ENCODE measurements around the gene HBD. TPM values are rescaled to one million over a fixed set of nuclear protein-coding genes. Genes with fewer than 3 reads are reported as not detected.

Gene HBD
- polyA plus RNA-seq, 1 of the 3 experiments (the other 2 are of a cell fraction): not detected

- ChIA-PET POLR2A (no interaction called here), CTCF (no interaction called here)
- H3K4me2 ChIP-seq: no peak overlapping the region
- no peak for TF ChIP-seq CHD2 (IDR thresholded peaks at IDR 0.05; ENCODE audit: low read length, partially characterized antibody)
- TF ChIP-seq JUND (IDR thresholded peaks at IDR 0.05): no peak
- TF ChIP-seq SIN3A (IDR thresholded peaks at IDR 0.05; ENCODE audit: borderline replicate concordance, low read depth, low read length): no peak
- no peak for TF ChIP-seq TCF12 (IDR thresholded peaks at IDR 0.05)
- no peak for TF ChIP-seq FOXM1 (IDR thresholded peaks at IDR 0.05; ENCODE audit: low read depth)
- no peak for TF ChIP-seq FOSL2 (IDR thresholded peaks at IDR 0.05; ENCODE audit: borderline replicate concordance, low read depth)
- TF ChIP-seq, protein P1, sequence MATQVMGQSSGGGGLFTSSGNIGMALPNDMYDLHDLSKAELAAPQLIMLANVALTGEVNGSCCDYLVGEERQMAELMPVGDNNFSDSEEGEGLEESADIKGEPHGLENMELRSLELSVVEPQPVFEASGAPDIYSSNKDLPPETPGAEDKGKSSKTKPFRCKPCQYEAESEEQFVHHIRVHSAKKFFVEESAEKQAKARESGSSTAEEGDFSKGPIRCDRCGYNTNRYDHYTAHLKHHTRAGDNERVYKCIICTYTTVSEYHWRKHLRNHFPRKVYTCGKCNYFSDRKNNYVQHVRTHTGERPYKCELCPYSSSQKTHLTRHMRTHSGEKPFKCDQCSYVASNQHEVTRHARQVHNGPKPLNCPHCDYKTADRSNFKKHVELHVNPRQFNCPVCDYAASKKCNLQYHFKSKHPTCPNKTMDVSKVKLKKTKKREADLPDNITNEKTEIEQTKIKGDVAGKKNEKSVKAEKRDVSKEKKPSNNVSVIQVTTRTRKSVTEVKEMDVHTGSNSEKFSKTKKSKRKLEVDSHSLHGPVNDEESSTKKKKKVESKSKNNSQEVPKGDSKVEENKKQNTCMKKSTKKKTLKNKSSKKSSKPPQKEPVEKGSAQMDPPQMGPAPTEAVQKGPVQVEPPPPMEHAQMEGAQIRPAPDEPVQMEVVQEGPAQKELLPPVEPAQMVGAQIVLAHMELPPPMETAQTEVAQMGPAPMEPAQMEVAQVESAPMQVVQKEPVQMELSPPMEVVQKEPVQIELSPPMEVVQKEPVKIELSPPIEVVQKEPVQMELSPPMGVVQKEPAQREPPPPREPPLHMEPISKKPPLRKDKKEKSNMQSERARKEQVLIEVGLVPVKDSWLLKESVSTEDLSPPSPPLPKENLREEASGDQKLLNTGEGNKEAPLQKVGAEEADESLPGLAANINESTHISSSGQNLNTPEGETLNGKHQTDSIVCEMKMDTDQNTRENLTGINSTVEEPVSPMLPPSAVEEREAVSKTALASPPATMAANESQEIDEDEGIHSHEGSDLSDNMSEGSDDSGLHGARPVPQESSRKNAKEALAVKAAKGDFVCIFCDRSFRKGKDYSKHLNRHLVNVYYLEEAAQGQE (IDR thresholded peaks at IDR 0.05; ENCODE audit: low read depth, low read length): no peak
- no peak for TF ChIP-seq GATA2 (CRISPR knock-in tag; IDR thresholded peaks at IDR 0.05)
- no peak for TF ChIP-seq MEF2A (IDR thresholded peaks at IDR 0.05; ENCODE audit: borderline replicate concordance, low read depth)
- TF ChIP-seq, protein P2, sequence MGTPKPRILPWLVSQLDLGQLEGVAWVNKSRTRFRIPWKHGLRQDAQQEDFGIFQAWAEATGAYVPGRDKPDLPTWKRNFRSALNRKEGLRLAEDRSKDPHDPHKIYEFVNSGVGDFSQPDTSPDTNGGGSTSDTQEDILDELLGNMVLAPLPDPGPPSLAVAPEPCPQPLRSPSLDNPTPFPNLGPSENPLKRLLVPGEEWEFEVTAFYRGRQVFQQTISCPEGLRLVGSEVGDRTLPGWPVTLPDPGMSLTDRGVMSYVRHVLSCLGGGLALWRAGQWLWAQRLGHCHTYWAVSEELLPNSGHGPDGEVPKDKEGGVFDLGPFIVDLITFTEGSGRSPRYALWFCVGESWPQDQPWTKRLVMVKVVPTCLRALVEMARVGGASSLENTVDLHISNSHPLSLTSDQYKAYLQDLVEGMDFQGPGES (IDR thresholded peaks at IDR 0.05; ENCODE audit: low read depth, low read length): no peak
- TF ChIP-seq TEAD4 (IDR thresholded peaks at IDR 0.05; ENCODE audit: borderline replicate concordance, insufficient read depth): no peak
- no peak for TF ChIP-seq CTCF (IDR thresholded peaks at IDR 0.05)
- no peak for TF ChIP-seq ZBTB33 (IDR thresholded peaks at IDR 0.05; ENCODE audit: borderline replicate concordance, low read depth)
- no peak for TF ChIP-seq EP300 (IDR thresholded peaks at IDR 0.05; ENCODE audit: borderline replicate concordance in 1 of 2, low read depth in 1 of 2, low read length in 1 of 2)
- no peak for TF ChIP-seq RAD21 (IDR thresholded peaks at IDR 0.05; ENCODE audit: low read length)
- TF ChIP-seq MAX (IDR thresholded peaks at IDR 0.05; ENCODE audit: low read depth): no peak
- TF ChIP-seq, protein P3, sequence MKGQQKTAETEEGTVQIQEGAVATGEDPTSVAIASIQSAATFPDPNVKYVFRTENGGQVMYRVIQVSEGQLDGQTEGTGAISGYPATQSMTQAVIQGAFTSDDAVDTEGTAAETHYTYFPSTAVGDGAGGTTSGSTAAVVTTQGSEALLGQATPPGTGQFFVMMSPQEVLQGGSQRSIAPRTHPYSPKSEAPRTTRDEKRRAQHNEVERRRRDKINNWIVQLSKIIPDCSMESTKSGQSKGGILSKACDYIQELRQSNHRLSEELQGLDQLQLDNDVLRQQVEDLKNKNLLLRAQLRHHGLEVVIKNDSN (IDR thresholded peaks at IDR 0.05; ENCODE audit: borderline replicate concordance, low read depth): no peak
- no peak for DNase-seq
- no peaks in the 10 kb centered on the region for H3K36me3 ChIP-seq (replicated peaks in 1 of 2; ENCODE audit: control insufficient read depth in 1 of 2, insufficient read depth in 2 of 2, low read length in 1 of 2)
- H3F3A ChIP-seq (replicated peaks; ENCODE audit: insufficient read depth): no peaks in the 10 kb centered on the region
- H3K9ac ChIP-seq: no peak overlapping the region
- no peak overlapping the region for H3K27ac ChIP-seq (ENCODE audit: low read depth in 2 of 2, low read length in 1 of 2)
- no peaks in the 10 kb centered on the region for H4K20me1 ChIP-seq (ENCODE audit: insufficient read depth)
- H3K79me2 ChIP-seq (ENCODE audit: insufficient read depth): no peaks in the 10 kb centered on the region
- H3K9me2 ChIP-seq: no peaks in the 10 kb centered on the region
- no peaks in the 10 kb centered on the region for H3K4me1 ChIP-seq (ENCODE audit: control insufficient read depth in 1 of 2, insufficient read depth in 2 of 2, low read depth in 1 of 2, low read length in 1 of 2)
- H2AFZ ChIP-seq (ENCODE audit: low read depth): no peak overlapping the region
- WGBS (ENCODE audit: low lambda C conversion rate): 8% methylated on average over 2 of the region's 2 CpGs
- H3K4me3 ChIP-seq (ENCODE audit: low read depth in 2 of 2, low read length in 1 of 2): no peak overlapping the region
- no peaks in the 10 kb centered on the region for H3K9me3 ChIP-seq
- no peaks in the 10 kb centered on the region for H3K27me3 ChIP-seq (ENCODE audit: insufficient read depth)
Observed at GRCh38 chr11:5229796-5230195, 4.5 kb downstream of the HBD start.

Measured in SK-N-SH (cell line).